Endothelial cell of umbilical vein (primary cell): Measurements from ENCODE around the gene CYP2D6. TPM values are rescaled to one million over a fixed set of nuclear protein-coding genes. Genes with fewer than 3 reads are reported as not detected.

Experiments used
- BruUV-seq: library from RNA; stranded (reverse); fragments of 400-500 nt; replicated peaks from 2 replicates; lab custom pipeline; 2021; lab: Mats Ljungman, UMichigan
- CTCF ChIA-PET: fragments of 300-600, 350-600 bp; sonication (Branson Sonifier 250); formaldehyde crosslinking; loops from one replicate; lab custom pipeline; 2021; ENCODE audit warnings: antibody characterized with exemption, inconsistent platforms; lab: Charles Lee
- POLR2A ChIA-PET: fragments of 300-600, 350-600 bp; sonication (Branson Sonifier 250); formaldehyde crosslinking; loops from one replicate; lab custom pipeline; 2021; ENCODE audit warnings: antibody characterized with exemption, inconsistent platforms; lab: Charles Lee
- DNase-seq: peaks from one replicate; pipeline ENCODE4 v3.0.0-alpha.2; 2011; ENCODE audit warnings: low read depth, low spot score
- FAIRE-seq: peaks from 2 replicates; lab custom pipeline; 2011; peaks lifted over from hg19 to GRCh38; lab: Jason Lieb, UNC
- H2AFZ ChIP-seq: 2 replicates; pipeline ENCODE4 v1.6.0; 2012; ENCODE audit warnings: low read depth, low read length, control low read depth, inconsistent platforms
- H3K27ac ChIP-seq: 2 replicates; pipeline ENCODE4 v1.5.1; 2011; ENCODE audit warnings: low read depth, mild to moderate bottlenecking, control low read depth, low read length, moderate library complexity; ENCODE audit not compliant: insufficient read depth
- H3K27me3 ChIP-seq, 2 experiments: 2 replicates each; pipeline versions ENCODE4 v1.6.0 to v1.6.1; 2011; ENCODE audit warnings: low read length in 2 of 2, mixed read lengths in 1 of 2; ENCODE audit not compliant: control insufficient read depth in 2 of 2, insufficient read depth in 2 of 2
- H3K36me3 ChIP-seq, 2 experiments: 2 replicates in 1 of 2; 3 replicates in 1 of 2; pipeline ENCODE4 v1.5.1; 2011; ENCODE audit warnings: low read length in 2 of 2, mild to moderate bottlenecking in 1 of 2, moderate library complexity in 1 of 2; ENCODE audit not compliant: control insufficient read depth in 2 of 2, insufficient read depth in 2 of 2; ENCODE audit errors: extremely low read depth in 1 of 2
- H3K4me1 ChIP-seq: 3 replicates; pipeline ENCODE4 v1.5.1; 2011; ENCODE audit warnings: mild to moderate bottlenecking, low read length; ENCODE audit not compliant: control insufficient read depth, insufficient read depth; ENCODE audit errors: extremely low read depth
- H3K4me2 ChIP-seq: 2 replicates; pipeline ENCODE4 v1.6.1; 2011; ENCODE audit warnings: low read length, control low read depth, mixed read lengths; ENCODE audit not compliant: insufficient read depth
- H3K4me3 ChIP-seq, 3 experiments: fragments of 200-600 bp in 1 of 3; sonication (generic), shearing (Covaris generic) in 1 of 3; replicated peaks in 1 of 3; 2 replicates each; pipeline ENCODE4 v1.5.1; 2011 to 2016; ENCODE audit warnings: control low read depth in 3 of 3, low read length in 3 of 3, mild to moderate bottlenecking in 2 of 3, inconsistent platforms in 1 of 3, low read depth in 1 of 3, moderate library complexity in 1 of 3; ENCODE audit not compliant: insufficient read depth in 1 of 3
- H3K79me2 ChIP-seq: 2 replicates; pipeline ENCODE4 v1.6.0; 2012; ENCODE audit warnings: low read length, inconsistent platforms; ENCODE audit not compliant: control insufficient read depth, insufficient read depth
- H3K9ac ChIP-seq: replicated peaks from 2 replicates; pipeline ENCODE3; 2011; ENCODE audit warnings: low read length, control low read depth; ENCODE audit not compliant: insufficient read depth; ENCODE audit errors: extremely low read depth
- H3K9me1 ChIP-seq: replicated peaks from 3 replicates; pipeline ENCODE4 v1.6.0; 2011; ENCODE audit warnings: mild to moderate bottlenecking, low read length; ENCODE audit not compliant: control insufficient read depth, insufficient read depth; ENCODE audit errors: extremely low read depth
- H3K9me3 ChIP-seq: replicated peaks from 2 replicates; pipeline ENCODE4 v1.5.1; 2012; ENCODE audit warnings: low read length, inconsistent platforms; ENCODE audit not compliant: control insufficient read depth, insufficient read depth
- H4K20me1 ChIP-seq: replicated peaks from 2 replicates; pipeline ENCODE3; 2011; ENCODE audit warnings: mild to moderate bottlenecking, low read length; ENCODE audit not compliant: control insufficient read depth, insufficient read depth; ENCODE audit errors: extremely low read depth
- EZH2 ChIP-seq: IDR thresholded peaks from 2 replicates; pipeline ENCODE4 v1.6.1; 2012; ENCODE audit warnings: borderline replicate concordance, low read depth, mild to moderate bottlenecking, moderate library complexity, low read length, inconsistent platforms; ENCODE audit not compliant: severe bottlenecking
- FOS ChIP-seq: IDR thresholded peaks from 2 replicates; pipeline ENCODE4 v1.6.1; 2011; ENCODE audit warnings: mild to moderate bottlenecking, low read length, moderate library complexity, borderline replicate concordance; ENCODE audit not compliant: insufficient read depth
- GATA2 ChIP-seq: IDR thresholded peaks from 2 replicates; pipeline ENCODE4 v1.7.0; 2011; ENCODE audit warnings: low read depth, mild to moderate bottlenecking, moderate library complexity, mixed read lengths, low read length; ENCODE audit not compliant: insufficient read length, insufficient read depth
- JUN ChIP-seq: IDR thresholded peaks from 2 replicates; pipeline ENCODE4 v1.6.1; 2011; ENCODE audit warnings: borderline replicate concordance, low read depth; ENCODE audit not compliant: insufficient read length, insufficient read depth
- MYC ChIP-seq: IDR thresholded peaks from one replicate; pipeline ENCODE4 v1.6.1; 2011; ENCODE audit warnings: mild to moderate bottlenecking, low read depth, low read length
- POLR2A ChIP-seq: IDR thresholded peaks from 2 replicates; pipeline ENCODE4 v1.6.1; 2012; ENCODE audit warnings: low read depth, mild to moderate bottlenecking, control low read depth, low read length
- POLR2AphosphoS5 ChIP-seq: IDR thresholded peaks from 2 replicates; pipeline ENCODE4 v1.6.1; 2012; ENCODE audit warnings: low read depth, mild to moderate bottlenecking, control low read depth, low read length, moderate library complexity; ENCODE audit not compliant: insufficient read depth
- dilution Hi-C: fragments of 300-500 bp; cut with MboI; formaldehyde crosslinking; loops from one replicate; pipeline ENCODE4 v1.15.0; 2019; ENCODE audit warnings: low sequenced_read_pairs; ENCODE audit not compliant: extremely low pct_ligation_motif_present
- intact Hi-C: fragments of 100-400 bp; cut with micrococcal nuclease; formaldehyde crosslinking; loops from one replicate; pipeline ENCODE4 v1.10.0; 2022
- polyA plus RNA-seq, 4 experiments: library from polyadenylated mRNA; depleted of rRNA in 3 of 4; stranded (reverse) in 3 of 4; unstranded in 1 of 4; fragments of >200 nt; gene quantifications; 2 replicates each; pipeline versions ENCODE4 v1.2.1 to v1.2.3, GENCODE V29; 2011 to 2012; ENCODE audit warnings: missing spikeins in 1 of 4
- total RNA-seq: library from RNA; stranded (reverse); gene quantifications from 2 replicates; pipeline ENCODE4 v1.2.3, GENCODE V29; 2021
- TF ChIP-seq, protein P1 (sequence below): IDR thresholded peaks from 2 replicates; pipeline ENCODE4 v1.6.1; 2011; ENCODE audit not compliant: insufficient read depth, insufficient read length
- TF ChIP-seq, protein P2 (sequence below), 2 donors: IDR thresholded peaks; 1 replicate in 1 of 2; 2 replicates in 1 of 2; pipeline ENCODE4 v1.5.1; 2011; ENCODE audit warnings: low read length in 2 of 2, mild to moderate bottlenecking in 2 of 2, moderate library complexity in 2 of 2, control low read depth in 1 of 2, inconsistent platforms in 1 of 2, low read depth in 1 of 2; ENCODE audit not compliant: insufficient read depth in 1 of 2; ENCODE audit errors: extremely low read depth in 1 of 2

The CYP2D6 gene
- total and polyA plus RNA-seq, 2 donors (not counting 3 experiments of a cell fraction or from before 2014, with no cell fraction given), result 0.25 to 0.91 TPM

DNA sequence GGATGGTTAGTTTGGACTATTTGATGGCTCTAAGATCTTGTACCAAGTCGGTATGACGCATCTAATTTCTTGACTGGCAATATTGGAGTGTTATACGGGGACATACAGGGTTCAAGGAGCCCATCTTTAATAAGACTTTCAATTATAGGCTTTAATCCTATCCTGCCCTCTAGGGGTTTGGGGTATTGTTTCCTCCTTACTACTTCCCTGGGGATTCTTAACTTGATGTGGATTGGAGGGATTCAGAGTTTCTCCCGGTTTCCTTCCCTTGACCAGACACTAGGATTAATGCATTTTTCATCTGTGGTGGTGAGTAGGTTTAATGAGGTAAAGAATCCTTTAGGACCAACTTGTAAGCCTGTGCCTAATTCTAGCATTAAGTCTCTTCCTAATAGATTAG is 18.8 kb downstream of the CYP2D6 start:
- intact Hi-C loops, result loop anchor here (10.0 kb wide), 1 partner anchor 417 kb away; the partner anchor contains the start of gene MEI1
- TF ChIP-seq, protein P1, sequence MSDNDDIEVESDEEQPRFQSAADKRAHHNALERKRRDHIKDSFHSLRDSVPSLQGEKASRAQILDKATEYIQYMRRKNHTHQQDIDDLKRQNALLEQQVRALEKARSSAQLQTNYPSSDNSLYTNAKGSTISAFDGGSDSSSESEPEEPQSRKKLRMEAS, result no peak
- TF ChIP-seq, protein P2, sequence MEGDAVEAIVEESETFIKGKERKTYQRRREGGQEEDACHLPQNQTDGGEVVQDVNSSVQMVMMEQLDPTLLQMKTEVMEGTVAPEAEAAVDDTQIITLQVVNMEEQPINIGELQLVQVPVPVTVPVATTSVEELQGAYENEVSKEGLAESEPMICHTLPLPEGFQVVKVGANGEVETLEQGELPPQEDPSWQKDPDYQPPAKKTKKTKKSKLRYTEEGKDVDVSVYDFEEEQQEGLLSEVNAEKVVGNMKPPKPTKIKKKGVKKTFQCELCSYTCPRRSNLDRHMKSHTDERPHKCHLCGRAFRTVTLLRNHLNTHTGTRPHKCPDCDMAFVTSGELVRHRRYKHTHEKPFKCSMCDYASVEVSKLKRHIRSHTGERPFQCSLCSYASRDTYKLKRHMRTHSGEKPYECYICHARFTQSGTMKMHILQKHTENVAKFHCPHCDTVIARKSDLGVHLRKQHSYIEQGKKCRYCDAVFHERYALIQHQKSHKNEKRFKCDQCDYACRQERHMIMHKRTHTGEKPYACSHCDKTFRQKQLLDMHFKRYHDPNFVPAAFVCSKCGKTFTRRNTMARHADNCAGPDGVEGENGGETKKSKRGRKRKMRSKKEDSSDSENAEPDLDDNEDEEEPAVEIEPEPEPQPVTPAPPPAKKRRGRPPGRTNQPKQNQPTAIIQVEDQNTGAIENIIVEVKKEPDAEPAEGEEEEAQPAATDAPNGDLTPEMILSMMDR (IDR thresholded peaks at IDR 0.05; ENCODE audit: extremely low read depth in 1 of 2, insufficient read depth in 1 of 2, low read depth in 1 of 2, low read length in 2 of 2), result no peak
- TF ChIP-seq EZH2 (no peak), POLR2AphosphoS5 (no peak), POLR2A (no peak), MYC (no peak), JUN (no peak), GATA2 (no peak), FOS (no peak)
- H3K79me2 ChIP-seq, result no peaks in the 10 kb centered on the region
- H3K4me3 ChIP-seq, result no peak overlapping the region
- dilution Hi-C loops, result no loop called here
- no peaks in the 10 kb centered on the region for H3K27me3 ChIP-seq
- CTCF ChIA-PET, result interaction anchor here (0.9 to 5.1 kb wide), 3 partner anchors 9 to 145 kb away, joined by 4 to 83 read pairs (median 71); partner anchors contain the start of genes NDUFA6 and SEPTIN3
- no peaks in the 10 kb centered on the region for H3K4me1 ChIP-seq
- H2AFZ ChIP-seq, result no peak overlapping the region
- H3K4me2 ChIP-seq, result no peak overlapping the region
- no peaks in the 10 kb centered on the region for H3K9me3 ChIP-seq
- no TSS peak for BruUV-seq
- H3K9ac ChIP-seq, result no peak overlapping the region
- DNase-seq, result no peak
- POLR2A ChIA-PET, result no interaction called here
- no peaks in the 10 kb centered on the region for H3K36me3 ChIP-seq
- no peaks in the 10 kb centered on the region for H4K20me1 ChIP-seq
- FAIRE-seq, result no peak
- H3K9me1 ChIP-seq, result no peaks in the 10 kb centered on the region
- H3K27ac ChIP-seq, result no peak overlapping the region
